ENCODE data around the gene GFRA4. TPM values are rescaled to one million over a fixed set of nuclear protein-coding genes. Genes with fewer than 3 reads are reported as not detected.

GFRA4 gene
- total RNA-seq, 1 experiment from 2014 or later, result not detected

GRCh38 chr20:3704087-3704486 is 40.9 kb upstream of the GFRA4 start:
- Histone ChIP-seq H3F3A (ENCODE audit: insufficient read depth, low read depth) (no peaks in the 10 kb centered on the region), H3K4me2 (no peak overlapping the region), H3K27me3 (ENCODE audit: insufficient read depth, low read depth) (0 out of 2 replicates have a peak, but pooled peaks cover 7% of the 10 kb centered on the region), H3K9me2 (ENCODE audit: insufficient read depth) (no peaks in the 10 kb centered on the region), H3K9me3 (ENCODE audit: insufficient read depth, low read depth) (no peaks in the 10 kb centered on the region), H4K20me1 (ENCODE audit: insufficient read depth) (no peaks in the 10 kb centered on the region), H2AFZ (no peak overlapping the region), H3K4me3 (no peak overlapping the region), H3K36me3 (ENCODE audit: low read depth) (no peaks in the 10 kb centered on the region), H3K27ac (no peak overlapping the region), H3K4me1 (replicated peaks; ENCODE audit: insufficient read depth) (no peaks in the 10 kb centered on the region), H3K79me2 (ENCODE audit: low read depth) (no peaks in the 10 kb centered on the region)
- ChIA-PET POLR2A (ENCODE audit: unreplicated experiment) (interaction anchor here (0.5 to 0.6 kb wide), 2 partner anchors 84 to 96 kb away, joined by 3 read pairs; no protein-coding TSS in a partner anchor), CTCF (interaction anchor here (0.7 kb wide), 1 partner anchor 28 kb away, joined by 3 read pairs; no protein-coding TSS in a partner anchor)
- BruUV-seq (replicated peaks), result no TSS peak
- intact Hi-C loops (cut with micrococcal nuclease; ENCODE audit: unreplicated experiment), result no loop called here
- DNase-seq, result no peak
- TF ChIP-seq, protein P1, sequence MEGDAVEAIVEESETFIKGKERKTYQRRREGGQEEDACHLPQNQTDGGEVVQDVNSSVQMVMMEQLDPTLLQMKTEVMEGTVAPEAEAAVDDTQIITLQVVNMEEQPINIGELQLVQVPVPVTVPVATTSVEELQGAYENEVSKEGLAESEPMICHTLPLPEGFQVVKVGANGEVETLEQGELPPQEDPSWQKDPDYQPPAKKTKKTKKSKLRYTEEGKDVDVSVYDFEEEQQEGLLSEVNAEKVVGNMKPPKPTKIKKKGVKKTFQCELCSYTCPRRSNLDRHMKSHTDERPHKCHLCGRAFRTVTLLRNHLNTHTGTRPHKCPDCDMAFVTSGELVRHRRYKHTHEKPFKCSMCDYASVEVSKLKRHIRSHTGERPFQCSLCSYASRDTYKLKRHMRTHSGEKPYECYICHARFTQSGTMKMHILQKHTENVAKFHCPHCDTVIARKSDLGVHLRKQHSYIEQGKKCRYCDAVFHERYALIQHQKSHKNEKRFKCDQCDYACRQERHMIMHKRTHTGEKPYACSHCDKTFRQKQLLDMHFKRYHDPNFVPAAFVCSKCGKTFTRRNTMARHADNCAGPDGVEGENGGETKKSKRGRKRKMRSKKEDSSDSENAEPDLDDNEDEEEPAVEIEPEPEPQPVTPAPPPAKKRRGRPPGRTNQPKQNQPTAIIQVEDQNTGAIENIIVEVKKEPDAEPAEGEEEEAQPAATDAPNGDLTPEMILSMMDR (conservative IDR thresholded peaks at IDR 0.05), result no peak
- no peak for TF ChIP-seq EZH2 (IDR thresholded peaks at IDR 0.05; ENCODE audit: low read depth)

DNA sequence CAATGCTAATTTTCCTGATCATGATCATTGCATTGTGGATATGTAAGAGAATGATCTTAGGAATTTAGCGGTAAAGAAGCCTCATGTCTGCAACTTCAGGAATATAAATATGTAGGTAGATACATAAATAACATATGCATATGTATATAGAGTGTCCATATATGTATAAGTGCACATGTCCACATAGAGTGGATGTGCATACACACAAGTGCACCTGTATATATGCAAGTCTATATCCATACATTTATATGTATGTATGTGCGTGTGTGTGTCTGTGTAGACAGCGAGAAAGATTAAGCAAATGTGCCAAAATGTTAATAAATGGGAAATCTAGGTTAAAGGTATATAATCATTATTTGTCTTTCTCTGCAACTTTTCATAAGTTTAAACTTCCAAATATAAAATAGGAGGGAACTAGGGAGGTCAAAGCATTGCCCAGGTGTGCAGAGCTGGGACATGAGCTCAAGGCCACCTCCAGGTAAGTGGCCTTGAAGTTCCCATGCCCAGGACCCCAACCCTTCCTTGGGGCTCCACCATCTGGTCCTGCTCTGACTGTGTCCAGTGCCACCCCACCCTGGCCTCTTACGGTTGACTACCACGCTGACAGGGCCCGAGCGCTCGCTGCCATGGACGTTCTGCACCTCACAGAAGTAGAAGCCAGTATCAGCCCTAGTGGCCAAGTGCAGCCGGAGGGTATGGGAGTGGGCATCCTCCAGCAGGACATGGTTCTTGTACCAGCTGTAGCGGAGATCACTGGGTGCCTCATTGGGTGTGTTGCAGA is 39.6 kb upstream of the GFRA4 start:
- no peaks in the 10 kb centered on the region for H3F3A ChIP-seq (ENCODE audit: insufficient read depth, low read depth)
- BruUV-seq (replicated peaks), result no TSS peak
- H2AFZ ChIP-seq, result no peak overlapping the region
- intact Hi-C loops (cut with micrococcal nuclease; ENCODE audit: unreplicated experiment), result no loop called here
- H3K27me3 ChIP-seq (ENCODE audit: insufficient read depth, low read depth), result peaks cover 18% of the 10 kb centered on the region; the same call in 1 of the 2 replicates
- ChIA-PET CTCF (no interaction called here), POLR2A (ENCODE audit: unreplicated experiment) (no interaction called here)
- H3K36me3 ChIP-seq (ENCODE audit: low read depth), result no peaks in the 10 kb centered on the region
- no peak overlapping the region for H3K4me2 ChIP-seq
- no peaks in the 10 kb centered on the region for H3K9me3 ChIP-seq (ENCODE audit: insufficient read depth, low read depth)
- no peak for DNase-seq
- no peaks in the 10 kb centered on the region for H3K4me1 ChIP-seq (replicated peaks; ENCODE audit: insufficient read depth)
- no peaks in the 10 kb centered on the region for H4K20me1 ChIP-seq (ENCODE audit: insufficient read depth)
- no peak overlapping the region for H3K27ac ChIP-seq
- TF ChIP-seq, protein P1 (conservative IDR thresholded peaks at IDR 0.05), result no peak
- TF ChIP-seq EZH2 (IDR thresholded peaks at IDR 0.05; ENCODE audit: low read depth), result no peak
- H3K9me2 ChIP-seq (ENCODE audit: insufficient read depth), result no peaks in the 10 kb centered on the region
- no peak overlapping the region for H3K4me3 ChIP-seq
- no peaks in the 10 kb centered on the region for H3K79me2 ChIP-seq (ENCODE audit: low read depth)

DNA sequence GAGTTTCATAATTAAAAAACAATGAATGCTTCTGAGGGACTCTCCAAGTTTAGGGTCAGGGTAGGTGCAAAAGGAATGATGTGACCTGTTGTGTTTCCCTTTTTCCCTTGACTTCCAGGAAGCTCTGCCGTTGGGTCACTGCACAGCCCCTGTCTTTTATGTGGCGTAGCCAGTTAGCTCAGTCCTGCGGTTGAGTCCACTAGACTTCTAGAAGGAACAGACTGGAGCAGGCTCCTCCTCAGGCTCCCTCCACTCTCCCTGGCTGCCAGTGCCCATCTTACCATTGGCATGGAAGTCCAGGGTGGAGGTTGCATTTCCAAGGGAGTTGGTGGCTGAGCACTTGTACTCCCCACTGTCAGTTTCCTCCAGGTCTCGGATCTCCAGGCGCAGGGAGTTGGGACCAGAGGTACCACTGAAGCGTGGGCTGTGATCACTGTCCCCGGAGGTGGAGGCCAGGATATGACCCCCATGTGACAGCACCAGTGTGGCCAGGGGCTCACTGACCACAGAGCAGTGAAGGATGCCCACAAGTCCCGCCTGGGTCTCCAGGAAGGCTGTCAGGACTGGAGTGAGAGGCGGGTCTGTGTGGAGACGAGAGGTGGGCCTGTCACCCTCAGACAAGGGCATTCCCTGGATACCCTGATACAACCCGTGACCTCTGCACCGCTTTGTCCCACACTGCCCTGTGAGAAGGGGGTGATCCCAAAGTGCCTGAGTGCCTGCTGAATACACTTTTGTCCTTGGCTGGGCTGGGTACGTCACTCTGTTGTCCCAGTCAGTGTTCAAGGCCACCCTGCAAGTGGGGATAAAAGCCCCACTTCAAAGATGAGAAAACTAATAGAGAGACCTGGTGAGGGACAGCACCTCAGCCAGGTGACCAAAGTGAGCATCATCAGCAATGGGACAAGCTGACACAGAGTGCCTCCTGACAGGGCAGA is 38.1 kb upstream of the GFRA4 start:
- no peaks in the 10 kb centered on the region for H3K36me3 ChIP-seq (ENCODE audit: low read depth)
- no peak for DNase-seq
- H2AFZ ChIP-seq, result no peak overlapping the region
- no peak for TF ChIP-seq EZH2 (IDR thresholded peaks at IDR 0.05; ENCODE audit: low read depth)
- TF ChIP-seq, protein P1 (conservative IDR thresholded peaks at IDR 0.05), result no peak
- no peaks in the 10 kb centered on the region for H3F3A ChIP-seq (ENCODE audit: insufficient read depth, low read depth)
- no TSS peak for BruUV-seq (replicated peaks)
- no peak overlapping the region for H3K4me2 ChIP-seq
- H3K27ac ChIP-seq, result no peak overlapping the region
- no peaks in the 10 kb centered on the region for H3K79me2 ChIP-seq (ENCODE audit: low read depth)
- CTCF ChIA-PET, result no interaction called here
- H3K4me1 ChIP-seq (replicated peaks; ENCODE audit: insufficient read depth), result no peaks in the 10 kb centered on the region
- no peaks in the 10 kb centered on the region for H3K9me2 ChIP-seq (ENCODE audit: insufficient read depth)
- no peaks in the 10 kb centered on the region for H4K20me1 ChIP-seq (ENCODE audit: insufficient read depth)
- peaks cover 1% of the 10 kb centered on the region; the same call in 1 of the 2 replicates for H3K9me3 ChIP-seq (ENCODE audit: insufficient read depth, low read depth)
- POLR2A ChIA-PET (ENCODE audit: unreplicated experiment), result no interaction called here
- intact Hi-C loops (cut with micrococcal nuclease; ENCODE audit: unreplicated experiment), result no loop called here
- H3K4me3 ChIP-seq, result no peak overlapping the region
- H3K27me3 ChIP-seq (ENCODE audit: insufficient read depth, low read depth), result peaks cover 18% of the 10 kb centered on the region; the same call in 1 of the 2 replicates

Data from PC-9 (cell line).